Endothelial cell (in vitro differentiated cells): ENCODE data around the gene RAB44. TPM values are rescaled to one million over a fixed set of nuclear protein-coding genes. Genes with fewer than 3 reads are reported as not detected.
"Not testable (repeated sequence)": the region's sequence is repeated elsewhere in the genome, so short reads cannot be mapped to it uniquely, and the experiment has no call there.

Experiments used
- DNase-seq: peaks from one replicate; pipeline ENCODE4 v3.0.0; 2021; ENCODE audit warnings: low spot score
- H3K27ac Mint-ChIP-seq: one replicate; pipeline ENCODE4 v1.8.0; 2021; ENCODE audit warnings: mixed read lengths, inconsistent platforms; ENCODE audit not compliant: unreplicated experiment
- H3K27me3 Mint-ChIP-seq: one replicate; pipeline ENCODE4 v1.8.0; 2021; ENCODE audit warnings: mild to moderate bottlenecking, moderate library complexity, mixed read lengths, inconsistent platforms; ENCODE audit not compliant: unreplicated experiment
- H3K36me3 Mint-ChIP-seq: one replicate; pipeline ENCODE4 v1.8.0; 2021; ENCODE audit warnings: mild to moderate bottlenecking, low read depth, mixed read lengths, inconsistent platforms; ENCODE audit not compliant: unreplicated experiment
- H3K4me1 Mint-ChIP-seq: one replicate; pipeline ENCODE4 v1.8.0; 2021; ENCODE audit warnings: mild to moderate bottlenecking, mixed read lengths, inconsistent platforms; ENCODE audit not compliant: unreplicated experiment
- H3K4me3 Mint-ChIP-seq: one replicate; pipeline ENCODE4 v1.8.0; 2021; ENCODE audit warnings: mild to moderate bottlenecking, mixed read lengths, inconsistent platforms; ENCODE audit not compliant: unreplicated experiment
- H3K9me3 Mint-ChIP-seq: one replicate; pipeline ENCODE4 v1.8.0; 2021; ENCODE audit warnings: mixed read lengths, inconsistent platforms; ENCODE audit not compliant: unreplicated experiment
- total RNA-seq: library from RNA; stranded (reverse); fragmentation: NEBNext Ultra II Directional; extraction: Animal tissue kit (Norgen Biotek cat#: 25700); gene quantifications from one replicate; pipeline ENCODE4 v1.2.1, GENCODE V29; 2021; ENCODE audit not compliant: unreplicated experiment
- TF ChIP-seq, protein P1 (sequence below): fragments of 200-600 bp; sonication (generic); IDR thresholded peaks from one replicate; pipeline ENCODE4 v1.5.0; 2021; ENCODE audit warnings: antibody characterized with exemption; ENCODE audit not compliant: unreplicated experiment

The RAB44 gene
- total RNA-seq, 1 donor from 2014 or later, result not detected

DNA sequence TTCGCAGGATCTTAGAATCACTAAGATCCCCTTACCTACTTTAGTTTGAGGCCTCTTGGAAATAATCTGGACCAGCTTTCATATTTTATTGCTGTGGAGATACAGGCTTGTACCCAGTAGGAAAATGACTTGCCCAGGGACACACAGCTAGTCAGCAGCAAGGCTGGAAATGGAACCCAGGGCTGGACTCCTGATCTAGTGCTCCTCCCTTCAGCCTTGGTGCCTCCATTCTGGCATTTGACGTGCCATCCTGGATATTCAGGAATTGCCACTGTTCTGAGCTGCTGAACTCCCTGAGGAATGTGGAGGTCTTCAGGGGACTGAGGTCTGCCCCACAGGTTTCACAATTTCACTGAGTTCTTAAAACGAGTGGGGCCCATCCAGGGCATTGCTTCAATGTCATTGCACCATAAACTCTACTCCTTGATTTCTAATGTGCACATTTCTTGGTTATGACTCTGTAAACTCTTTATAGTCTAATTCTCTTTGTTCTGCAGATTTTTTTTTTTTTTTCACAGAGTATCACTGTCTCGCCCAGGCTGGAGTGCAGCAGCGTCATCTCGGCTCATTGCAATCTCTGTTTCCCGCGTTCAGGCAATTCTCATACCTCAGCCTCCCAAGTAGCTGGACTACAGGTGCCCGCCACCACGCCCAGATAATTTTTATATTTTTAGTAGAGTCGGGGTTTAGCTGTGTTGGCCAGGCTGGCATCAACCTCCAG, 45.8 kb upstream of the RAB44 start:
- Mint-ChIP-seq H3K4me3 (no peak overlapping the region), H3K9me3 (no peaks in the 10 kb centered on the region), H3K36me3 (no peaks in the 10 kb centered on the region), H3K27me3 (no peaks in the 10 kb centered on the region), H3K4me1 (peaks cover 27% of the 10 kb centered on the region), H3K27ac (no peak overlapping the region)
- no peak for DNase-seq
- TF ChIP-seq, protein P1, sequence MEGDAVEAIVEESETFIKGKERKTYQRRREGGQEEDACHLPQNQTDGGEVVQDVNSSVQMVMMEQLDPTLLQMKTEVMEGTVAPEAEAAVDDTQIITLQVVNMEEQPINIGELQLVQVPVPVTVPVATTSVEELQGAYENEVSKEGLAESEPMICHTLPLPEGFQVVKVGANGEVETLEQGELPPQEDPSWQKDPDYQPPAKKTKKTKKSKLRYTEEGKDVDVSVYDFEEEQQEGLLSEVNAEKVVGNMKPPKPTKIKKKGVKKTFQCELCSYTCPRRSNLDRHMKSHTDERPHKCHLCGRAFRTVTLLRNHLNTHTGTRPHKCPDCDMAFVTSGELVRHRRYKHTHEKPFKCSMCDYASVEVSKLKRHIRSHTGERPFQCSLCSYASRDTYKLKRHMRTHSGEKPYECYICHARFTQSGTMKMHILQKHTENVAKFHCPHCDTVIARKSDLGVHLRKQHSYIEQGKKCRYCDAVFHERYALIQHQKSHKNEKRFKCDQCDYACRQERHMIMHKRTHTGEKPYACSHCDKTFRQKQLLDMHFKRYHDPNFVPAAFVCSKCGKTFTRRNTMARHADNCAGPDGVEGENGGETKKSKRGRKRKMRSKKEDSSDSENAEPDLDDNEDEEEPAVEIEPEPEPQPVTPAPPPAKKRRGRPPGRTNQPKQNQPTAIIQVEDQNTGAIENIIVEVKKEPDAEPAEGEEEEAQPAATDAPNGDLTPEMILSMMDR, result no peak

DNA sequence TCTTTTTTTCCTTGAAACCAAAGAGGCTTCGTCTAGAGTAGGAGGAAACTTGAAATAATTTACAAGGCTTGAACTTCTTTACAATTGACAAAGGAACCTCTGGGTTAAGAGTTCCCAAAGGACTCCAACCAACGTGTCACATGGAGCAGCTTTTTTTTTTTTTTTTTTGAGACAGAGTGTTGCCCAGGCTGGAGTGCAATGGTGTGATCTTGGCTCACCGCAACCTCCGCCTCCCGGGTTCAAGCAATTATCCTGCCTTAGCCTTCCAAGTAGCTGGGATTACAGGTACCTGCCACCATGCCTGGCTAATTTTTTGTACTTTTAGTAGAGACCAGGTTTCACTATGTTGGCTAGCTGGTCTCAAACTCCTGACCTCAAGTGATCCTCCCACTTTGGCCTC, 43.2 kb upstream of the RAB44 start:
- not testable (repeated sequence) for H3K27ac Mint-ChIP-seq, H3K9me3 Mint-ChIP-seq, H3K27me3 Mint-ChIP-seq, H3K4me3 Mint-ChIP-seq, DNase-seq, H3K36me3 Mint-ChIP-seq
- H3K4me1 Mint-ChIP-seq, result peaks cover 20% of the 10 kb centered on the region

DNA sequence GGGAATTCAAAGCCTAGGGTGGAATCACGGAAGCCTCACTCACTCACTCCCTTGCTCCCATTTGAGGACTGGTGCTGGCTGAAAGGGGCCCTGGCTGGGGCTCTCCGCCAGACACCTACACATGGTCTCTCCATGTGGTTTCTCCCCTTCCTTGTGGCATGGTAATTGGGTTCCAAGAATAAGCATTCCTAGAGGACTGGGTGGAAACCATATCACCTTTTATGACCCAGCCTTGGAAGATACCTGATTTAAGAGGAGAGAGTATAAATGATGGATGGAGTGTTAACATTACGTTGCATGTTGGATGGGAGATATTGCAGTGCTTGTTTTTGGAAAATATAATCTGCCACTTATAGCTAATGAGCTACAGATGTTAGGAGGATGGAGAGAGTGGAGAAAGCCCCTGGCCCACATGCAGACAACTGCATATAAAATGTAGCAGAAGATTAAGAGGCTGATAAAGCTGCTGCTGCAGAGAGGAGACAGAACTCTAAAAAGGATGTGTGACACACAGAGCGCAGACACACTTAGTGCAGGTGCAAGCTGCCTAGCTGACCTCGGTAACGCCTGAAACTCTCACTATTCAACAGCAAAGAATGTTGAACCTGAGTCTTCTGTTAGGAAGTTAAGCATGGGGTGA, 42.4 kb upstream of the RAB44 start:
- DNase-seq, result no peak
- H3K4me3 Mint-ChIP-seq, result no peak overlapping the region
- H3K4me1 Mint-ChIP-seq, result peaks cover 13% of the 10 kb centered on the region
- H3K36me3 Mint-ChIP-seq, result no peaks in the 10 kb centered on the region
- TF ChIP-seq, protein P1, result no peak
- no peak overlapping the region for H3K27ac Mint-ChIP-seq
- no peaks in the 10 kb centered on the region for H3K9me3 Mint-ChIP-seq
- no peaks in the 10 kb centered on the region for H3K27me3 Mint-ChIP-seq

DNA sequence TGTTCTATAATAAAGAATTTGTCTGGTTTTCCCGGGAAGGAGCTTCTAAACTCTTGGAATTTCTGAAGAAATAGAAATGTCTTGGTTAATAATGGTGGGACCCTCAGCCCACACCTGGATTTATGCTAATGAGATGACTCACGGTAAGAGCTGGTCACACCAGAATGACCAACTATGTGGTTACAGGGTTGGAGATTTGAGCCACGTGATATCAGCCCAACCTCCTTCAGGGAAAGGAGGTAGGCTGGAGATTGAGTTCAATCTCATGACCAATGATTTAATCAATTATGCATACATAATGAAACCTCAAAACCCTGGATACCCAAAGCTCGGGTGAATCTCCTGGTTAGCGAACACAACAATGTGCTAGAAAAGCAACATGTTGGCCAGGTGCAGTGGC, 41.2 kb upstream of the RAB44 start:
- TF ChIP-seq, protein P1, result no peak
- Mint-ChIP-seq H3K36me3 (no peaks in the 10 kb centered on the region), H3K27me3 (no peaks in the 10 kb centered on the region), H3K4me3 (no peak overlapping the region), H3K4me1 (peaks cover 3% of the 10 kb centered on the region), H3K27ac (no peak overlapping the region), H3K9me3 (no peaks in the 10 kb centered on the region)
- DNase-seq, result no peak

DNA sequence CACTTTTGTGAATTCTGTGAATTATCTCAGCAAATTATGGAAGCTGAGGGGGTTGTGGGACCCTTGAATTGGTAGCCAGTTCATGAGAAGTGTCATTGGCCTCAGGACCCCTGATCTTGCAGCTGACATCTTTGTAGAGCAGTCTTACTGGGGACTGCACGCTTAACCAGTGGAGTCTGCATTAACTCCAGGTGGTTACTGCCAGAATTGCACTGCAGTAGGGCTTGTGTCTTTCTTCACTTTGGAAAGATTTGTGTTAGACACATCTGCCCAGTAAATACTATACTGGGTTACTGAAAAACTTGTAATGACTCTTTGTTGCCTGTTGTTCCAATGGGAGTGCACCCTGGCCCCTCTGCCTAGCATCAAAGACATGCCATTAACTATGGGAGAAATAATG, 40.4 kb upstream of the RAB44 start:
- H3K27me3 Mint-ChIP-seq, result no peaks in the 10 kb centered on the region
- H3K27ac Mint-ChIP-seq, result no peak overlapping the region
- no peaks in the 10 kb centered on the region for H3K4me1 Mint-ChIP-seq
- TF ChIP-seq, protein P1, result no peak
- DNase-seq, result no peak
- no peak overlapping the region for H3K4me3 Mint-ChIP-seq
- H3K36me3 Mint-ChIP-seq, result no peaks in the 10 kb centered on the region
- H3K9me3 Mint-ChIP-seq, result no peaks in the 10 kb centered on the region
